H1 (cell line): Measurements from ENCODE around the gene EPN2. TPM values are rescaled to one million over a fixed set of nuclear protein-coding genes. Genes with fewer than 3 reads are reported as not detected.
A peak's percentile ranks its signal among the peaks of the same experiment; 100 is the strongest.

ENCODE experiments used
- CTCF ChIA-PET: fragments of 300-600 bp; sonication (Branson Sonifier 250); formaldehyde crosslinking; loops from one replicate; lab custom pipeline; 2021; ENCODE audit not compliant: partially characterized antibody; lab: Charles Lee
- POLR2A ChIA-PET: fragments of 300-600 bp; sonication (Branson Sonifier 250); formaldehyde crosslinking; loops from one replicate; lab custom pipeline; 2021; ENCODE audit warnings: inconsistent platforms; ENCODE audit not compliant: partially characterized antibody; lab: Charles Lee
- DNase-seq, 2 experiments: peaks; one replicate each; pipeline versions ENCODE4 v3.0.0 to v3.0.0-alpha.2; 2010 to 2022; ENCODE audit warnings: low spot score in 2 of 2, low read depth in 1 of 2, mixed read lengths in 1 of 2
- FAIRE-seq: peaks from 2 replicates; lab custom pipeline; 2011; peaks lifted over from hg19 to GRCh38; lab: Jason Lieb, UNC
- H2AFZ ChIP-seq: 2 replicates; pipeline ENCODE4 v1.8.1; 2012; ENCODE audit warnings: low read length, inconsistent platforms
- H2AK5ac ChIP-seq: 2 replicates; pipeline ENCODE4 v1.6.1; 2013; ENCODE audit warnings: low read depth, low read length
- H2BK120ac ChIP-seq: replicated peaks from 2 replicates; pipeline ENCODE3; 2013; ENCODE audit warnings: low read depth, low read length, inconsistent platforms
- H2BK12ac ChIP-seq: 2 replicates; pipeline ENCODE4 v1.6.1; 2013; ENCODE audit warnings: low read depth, low read length
- H2BK15ac ChIP-seq: 2 replicates; pipeline ENCODE4 v1.6.1; 2013; ENCODE audit warnings: low read length
- H2BK20ac ChIP-seq: 2 replicates; pipeline ENCODE4 v1.6.1; 2013; ENCODE audit warnings: low read length
- H2BK5ac ChIP-seq: 2 replicates; pipeline ENCODE4 v1.6.1; 2013; ENCODE audit warnings: low read depth, low read length
- H3K14ac ChIP-seq: 2 replicates; pipeline ENCODE4 v1.6.1; 2013; ENCODE audit warnings: inconsistent platforms; ENCODE audit not compliant: insufficient read length
- H3K18ac ChIP-seq: 2 replicates; pipeline ENCODE4 v1.6.1; 2013; ENCODE audit warnings: low read length; ENCODE audit errors: extremely low read depth
- H3K23ac ChIP-seq: 2 replicates; pipeline ENCODE4 v1.6.1; 2013; ENCODE audit warnings: inconsistent platforms; ENCODE audit not compliant: insufficient read length
- H3K23me2 ChIP-seq: 2 replicates; pipeline ENCODE4 v1.6.1; 2013; ENCODE audit warnings: low read depth, low read length
- H3K27ac ChIP-seq: 2 replicates; pipeline ENCODE4 v1.6.1; 2011; ENCODE audit warnings: low read depth, low read length, inconsistent platforms
- H3K27me3 ChIP-seq, 4 experiments: replicated peaks in 1 of 4; 1 replicate in 1 of 4; 2 replicates in 3 of 4; pipeline versions ENCODE4 v1.6.1 to v1.8.1; 2011 to 2013; ENCODE audit warnings: low read length in 3 of 4, mild to moderate bottlenecking in 3 of 4, inconsistent platforms in 2 of 4, mixed read lengths in 2 of 4, moderate library complexity in 1 of 4; ENCODE audit not compliant: control insufficient read depth in 3 of 4, insufficient read depth in 3 of 4; ENCODE audit errors: extremely low read depth in 1 of 4
- H3K36me3 ChIP-seq, 4 experiments: 2 replicates each; pipeline versions ENCODE4 v1.6.1 to v1.8.1; 2011 to 2013; ENCODE audit warnings: mild to moderate bottlenecking in 4 of 4, low read length in 3 of 4, moderate library complexity in 2 of 4, control low read depth in 1 of 4, inconsistent platforms in 1 of 4; ENCODE audit not compliant: insufficient read depth in 4 of 4, control insufficient read depth in 2 of 4
- H3K4ac ChIP-seq: replicated peaks from 2 replicates; pipeline ENCODE3; 2013; ENCODE audit warnings: low read length, low read depth, mixed read lengths, inconsistent platforms; ENCODE audit not compliant: insufficient read length
- H3K4me1 ChIP-seq, 4 experiments: replicated peaks in 1 of 4; 1 replicate in 1 of 4; 2 replicates in 3 of 4; pipeline versions ENCODE4 v1.6.1 to v1.8.1; 2011 to 2013; ENCODE audit warnings: low read length in 3 of 4, inconsistent platforms in 2 of 4, mixed read lengths in 1 of 4; ENCODE audit not compliant: insufficient read depth in 4 of 4, control insufficient read depth in 3 of 4
- H3K4me2 ChIP-seq, 2 experiments: 2 replicates each; pipeline versions ENCODE4 v1.6.1 to v1.8.1; 2011 to 2013; ENCODE audit warnings: low read depth in 2 of 2, low read length in 2 of 2, control low read depth in 1 of 2, inconsistent platforms in 1 of 2, mild to moderate bottlenecking in 1 of 2; ENCODE audit not compliant: insufficient read depth in 1 of 2
- H3K4me3 ChIP-seq, 4 experiments: fragments of 200-600, 300-600 bp in 1 of 4; sonication (generic), shearing (Covaris generic), sonication (Bioruptor Twin) in 1 of 4; 2 replicates each; pipeline versions ENCODE4 v1.5.1 to v1.8.1; 2011 to 2016; ENCODE audit warnings: low read length in 4 of 4, low read depth in 3 of 4, control low read depth in 2 of 4, inconsistent platforms in 2 of 4, mild to moderate bottlenecking in 2 of 4, mixed read lengths in 1 of 4, moderate library complexity in 1 of 4; ENCODE audit not compliant: insufficient read depth in 2 of 4; ENCODE audit errors: extremely low read depth in 1 of 4
- H3K56ac ChIP-seq: replicated peaks from 2 replicates; pipeline ENCODE3; 2013; ENCODE audit warnings: low read depth, mild to moderate bottlenecking, mixed read lengths, low read length, inconsistent platforms; ENCODE audit not compliant: insufficient read length
- H3K79me1 ChIP-seq: 2 replicates; pipeline ENCODE4 v1.6.1; 2013; ENCODE audit warnings: low read depth, low read length, control low read depth
- H3K79me2 ChIP-seq, 2 experiments: 2 replicates each; pipeline versions ENCODE4 v1.6.1 to v1.8.1; 2012 to 2013; ENCODE audit warnings: low read length in 2 of 2, mild to moderate bottlenecking in 2 of 2, inconsistent platforms in 1 of 2; ENCODE audit not compliant: insufficient read depth in 2 of 2, control insufficient read depth in 1 of 2
- H3K9ac ChIP-seq, 4 experiments: replicated peaks in 1 of 4; 1 replicate in 1 of 4; 2 replicates in 3 of 4; pipeline versions ENCODE4 v1.6.1 to v1.8.1; 2011 to 2013; ENCODE audit warnings: low read depth in 3 of 4, low read length in 3 of 4, control low read depth in 2 of 4, mild to moderate bottlenecking in 2 of 4, moderate library complexity in 2 of 4, inconsistent platforms in 1 of 4; ENCODE audit errors: extremely low read depth in 1 of 4
- H3K9me3 ChIP-seq, 2 experiments: 2 replicates each; pipeline versions ENCODE4 v1.6.1 to v1.8.1; 2012 to 2013; ENCODE audit warnings: mild to moderate bottlenecking in 2 of 2, moderate library complexity in 2 of 2, control low read depth in 1 of 2, inconsistent platforms in 1 of 2, low read depth in 1 of 2, low read length in 1 of 2, mixed read lengths in 1 of 2; ENCODE audit not compliant: insufficient read depth in 2 of 2
- H4K20me1 ChIP-seq, 2 experiments: replicated peaks in 1 of 2; 2 replicates each; pipeline versions ENCODE3 to v1.8.1; 2011 to 2013; ENCODE audit warnings: inconsistent platforms in 2 of 2, low read length in 2 of 2, mild to moderate bottlenecking in 1 of 2; ENCODE audit not compliant: insufficient read depth in 2 of 2, control insufficient read depth in 1 of 2
- H4K5ac ChIP-seq: 2 replicates; pipeline ENCODE4 v1.6.1; 2013; ENCODE audit warnings: low read length, low read depth, mixed read lengths, inconsistent platforms; ENCODE audit not compliant: insufficient read length
- H4K8ac ChIP-seq: 2 replicates; pipeline ENCODE4 v1.8.0; 2013; ENCODE audit warnings: mild to moderate bottlenecking, moderate library complexity, low read length, inconsistent platforms; ENCODE audit not compliant: insufficient read depth; ENCODE audit errors: extremely low read depth
- H4K91ac ChIP-seq: replicated peaks from 2 replicates; pipeline ENCODE3; 2013; ENCODE audit warnings: low read length, mixed read lengths, inconsistent platforms; ENCODE audit not compliant: insufficient read length
- BRCA1 ChIP-seq: IDR thresholded peaks from 2 replicates; pipeline ENCODE4 v1.6.1; 2012; ENCODE audit warnings: low read depth, low read length, improper control_type of control experiment
- NANOG ChIP-seq: IDR thresholded peaks from 2 replicates; pipeline ENCODE4 v1.6.1; 2011; ENCODE audit warnings: low read length, low read depth, mild to moderate bottlenecking, inconsistent platforms; ENCODE audit not compliant: insufficient read depth, poor library complexity, severe bottlenecking
- POLR2A ChIP-seq, 2 experiments: IDR thresholded peaks; 1 replicate in 1 of 2; 2 replicates in 1 of 2; pipeline ENCODE4 v1.6.1; 2011; ENCODE audit warnings: low read depth in 2 of 2, low read length in 2 of 2, mild to moderate bottlenecking in 2 of 2; ENCODE audit errors: control extremely low read depth in 1 of 2
- POLR2AphosphoS5 ChIP-seq: IDR thresholded peaks from 2 replicates; pipeline ENCODE4 v1.6.1; 2011; ENCODE audit warnings: low read depth, low read length
- SP4 ChIP-seq: IDR thresholded peaks from 2 replicates; pipeline ENCODE4 v1.6.1; 2012; ENCODE audit warnings: low read length, inconsistent platforms
- TAF1 ChIP-seq: IDR thresholded peaks from 2 replicates; pipeline ENCODE4 v1.6.1; 2011; ENCODE audit warnings: mild to moderate bottlenecking, low read depth, low read length
- TCF12 ChIP-seq: IDR thresholded peaks from 2 replicates; pipeline ENCODE4 v1.6.1; 2011; ENCODE audit warnings: low read depth, mild to moderate bottlenecking, low read length
- TEAD4 ChIP-seq: IDR thresholded peaks from 2 replicates; pipeline ENCODE4 v1.6.1; 2012; ENCODE audit warnings: low read depth, low read length, inconsistent platforms, mixed read lengths
- WGBS, 2 experiments: shearing (Covaris generic) in 1 of 2; methylation state at CpG; one replicate each; pipeline versions ENCODE4 v1.1.6 to v1.1.7; 2013 to 2015; ENCODE audit warnings: low lambda C conversion rate in 2 of 2, mixed read lengths in 2 of 2, inconsistent platforms in 1 of 2, low coverage in 1 of 2, missing lambda C conversion rate in 1 of 2; ENCODE audit not compliant: insufficient replicate concordance in 2 of 2, insufficient coverage in 1 of 2, insufficient read length in 1 of 2; ENCODE audit errors: extremely low coverage in 1 of 2, missing lambda C conversion rate in 1 of 2; 5-methylcytosine and 5-hydroxymethylcytosine counted together
- polyA plus RNA-seq, 7 experiments: library from polyadenylated mRNA; depleted of rRNA in 3 of 7; stranded (reverse) in 5 of 7; unstranded in 2 of 7; fragments of >200 nt in 5 of 7; fragments of 200-250 nt in 2 of 7; gene quantifications; 1 replicate in 5 of 7; 2 replicates in 1 of 7; 4 replicates in 1 of 7; pipeline versions ENCODE4 v1.2.1 to v1.2.3, GENCODE V29; 2011 to 2013; ENCODE audit warnings: missing spikeins in 2 of 7, mixed read lengths in 2 of 7
- total RNA-seq: library from RNA; stranded (reverse); fragmentation: NEBNext Ultra II Directional; extraction: Animal tissue kit (Norgen Biotek cat#: 25700); gene quantifications from 2 replicates; pipeline ENCODE4 v1.2.1, GENCODE V29; 2021

Gene EPN2
- total and polyA plus RNA-seq, 2 of the 8 experiments (the other 6 are each of a cell fraction or from before 2014, with no cell fraction given) = 28.7 to 55.8 TPM

- peaks cover 0 to 19% (median 11%) of the 10 kb centered on the region in 4 experiments for H3K4me1 ChIP-seq
- no peak overlapping the region for H3K18ac ChIP-seq
- H3K27me3 ChIP-seq = no peaks in the 10 kb centered on the region
- H3K23me2 ChIP-seq = no peaks in the 10 kb centered on the region
- no peak overlapping the region for H3K14ac ChIP-seq
- DNase-seq = no peak
- no peak overlapping the region for H2BK20ac ChIP-seq
- no peak overlapping the region for H3K4me3 ChIP-seq
- H3K9ac ChIP-seq = no peak overlapping the region
- H2AFZ ChIP-seq = no peak overlapping the region
- TF ChIP-seq BRCA1 = no peak
- TF ChIP-seq TAF1 = 0 out of 2 replicates have a peak, but pooled peaks have one; percentile 42
- TF ChIP-seq SP4 = no peak
- TF ChIP-seq POLR2A (IDR thresholded peaks at IDR 0.05; ENCODE audit: control extremely low read depth in 1 of 2, low read depth in 2 of 2, low read length in 2 of 2) = no peak
- TF ChIP-seq TEAD4 = no peak
- no peak for TF ChIP-seq NANOG
- peak; percentile 12; the same call in 1 of the 2 replicates for TF ChIP-seq POLR2AphosphoS5
- no peak for TF ChIP-seq TCF12
- H2BK15ac ChIP-seq = no peak overlapping the region
- no peaks in the 10 kb centered on the region for H3K9me3 ChIP-seq
- no peak overlapping the region for H2AK5ac ChIP-seq
- H4K20me1 ChIP-seq = peaks cover 0 to 7% of the 10 kb centered on the region in 2 experiments
- peaks cover 9% of the 10 kb centered on the region for H3K79me1 ChIP-seq
- no peak overlapping the region for H4K91ac ChIP-seq
- H2BK12ac ChIP-seq = no peak overlapping the region
- no peaks in the 10 kb centered on the region for H3K79me2 ChIP-seq
- no peak for FAIRE-seq
- H4K8ac ChIP-seq = no peak overlapping the region
- H3K27ac ChIP-seq = 0 out of 2 replicates have a peak overlapping the region, but pooled peaks have one; percentile 6
- POLR2A ChIA-PET = interaction anchor here (0.6 to 1.3 kb wide), 3 partner anchors 26 to 67 kb away, joined by 3 read pairs; no protein-coding TSS in a partner anchor
- CTCF ChIA-PET = interaction anchor here (0.9 to 2.4 kb wide), 5 partner anchors 11 to 19 kb away, joined by 3 to 7 read pairs (median 3); no protein-coding TSS in a partner anchor
- H3K4ac ChIP-seq = no peak overlapping the region
- peak overlapping the region in 1 of 2 experiments; percentile 16; a peak in 3 of 4 replicates for H3K4me2 ChIP-seq
- H3K56ac ChIP-seq = no peak overlapping the region
- H2BK5ac ChIP-seq = no peak overlapping the region
- no peak overlapping the region for H2BK120ac ChIP-seq
- WGBS, 2 experiments = 61% methylated on average over 3 of the region's 3 CpGs; no CpG with 5 or more reads in 1 of the 2 experiments
- H3K23ac ChIP-seq = no peak overlapping the region
- H4K5ac ChIP-seq = no peak overlapping the region
- peaks cover 2 to 21% (median 11%) of the 10 kb centered on the region in 4 experiments; a peak in 7 of 8 replicates for H3K36me3 ChIP-seq
Observed at GRCh38 chr17:19316761-19317358, 79.7 kb downstream of the EPN2 start.
